HepG2 (cell line): Measurements from ENCODE around the gene CDH8.

ENCODE experiments used
- CEBPZ ChIP-seq: IDR thresholded peaks from 2 replicates; pipeline ENCODE4 v1.6.1; 2012; ENCODE audit warnings: low read length, improper control_type of control experiment
- JUNB ChIP-seq: sonication (generic); formaldehyde crosslinking; IDR thresholded peaks from 2 replicates; pipeline ENCODE4 v1.8.0; 2022; ENCODE audit warnings: missing genetic modification reagents, mild to moderate bottlenecking, borderline replicate concordance
- POLR2A ChIP-seq, 2 experiments: IDR thresholded peaks; 2 replicates each; pipeline ENCODE4 v1.6.1; 2011; ENCODE audit warnings: low read depth in 2 of 2, low read length in 2 of 2, mild to moderate bottlenecking in 1 of 2, moderate library complexity in 1 of 2; ENCODE audit not compliant: insufficient read depth in 1 of 2
- TGIF2 ChIP-seq: IDR thresholded peaks from 2 replicates; pipeline ENCODE4 v1.6.1; 2016; ENCODE audit warnings: control low read depth, missing compliant biosample characterization
- ZBTB21 ChIP-seq: sonication (generic); formaldehyde crosslinking; IDR thresholded peaks from 2 replicates; pipeline ENCODE4 v1.4.0; 2020; ENCODE audit warnings: missing genetic modification reagents
- ZFAT ChIP-seq: sonication (generic); formaldehyde crosslinking; conservative IDR thresholded peaks from 2 replicates; pipeline ENCODE4 v1.8.1; 2023; ENCODE audit warnings: missing genetic modification reagents, inconsistent platforms
- ZZZ3 ChIP-seq: sonication (generic); formaldehyde crosslinking; IDR thresholded peaks from 2 replicates; pipeline ENCODE4 v1.4.0; 2020; ENCODE audit warnings: missing genetic modification reagents, mild to moderate bottlenecking, borderline replicate concordance

GRCh38 chr16:61770301-61770700 is 265.9 kb downstream of the CDH8 start:
- TF ChIP-seq TGIF2 (CRISPR knock-in tag) (no peak), POLR2A (IDR thresholded peaks at IDR 0.05; ENCODE audit: insufficient read depth in 1 of 2, low read depth in 2 of 2, low read length in 2 of 2) (no peak), ZFAT (no peak), ZBTB21 (CRISPR knock-in tag) (no peak), JUNB (CRISPR knock-in tag) (no peak), CEBPZ (no peak), ZZZ3 (CRISPR knock-in tag) (no peak)
